ENCODE data around the gene SIX2.

The SIX2 gene

GRCh38 chr2:45011621-45012602 lies 2.7 kb upstream of the SIX2 start:
- Histone ChIP-seq H3K36me3 (ENCODE audit: insufficient read depth, low read length) (no peaks in the 10 kb centered on the region), H3K9ac (ENCODE audit: low read depth, low read length) (no peak overlapping the region), H3K9me3 (ENCODE audit: control insufficient read depth, insufficient read depth, low read length) (no peaks in the 10 kb centered on the region), H3K4me1 (ENCODE audit: insufficient read depth, low read length) (no peaks in the 10 kb centered on the region; the same call in 1 of the 2 replicates)

- Histone ChIP-seq H3K9me3 (ENCODE audit: control insufficient read depth, insufficient read depth, low read length) (no peaks in the 10 kb centered on the region), H3K36me3 (ENCODE audit: insufficient read depth, low read length) (no peaks in the 10 kb centered on the region), H3K4me1 (ENCODE audit: insufficient read depth, low read length) (no peaks in the 10 kb centered on the region; the same call in 1 of the 2 replicates), H3K9ac (ENCODE audit: low read depth, low read length) (no peak overlapping the region)
Observed at GRCh38 chr2:45011121-45011520, 1.9 kb upstream of the SIX2 start.

GRCh38 chr2:45010702-45011012 lies 1.4 kb upstream of the SIX2 start:
- H3K9me3 ChIP-seq (ENCODE audit: control insufficient read depth, insufficient read depth, low read length): no peaks in the 10 kb centered on the region
- H3K4me1 ChIP-seq (ENCODE audit: insufficient read depth, low read length): no peaks in the 10 kb centered on the region; the same call in 1 of the 2 replicates
- H3K36me3 ChIP-seq (ENCODE audit: insufficient read depth, low read length): no peaks in the 10 kb centered on the region
- peak overlapping the region; percentile 62; the same call in 1 of the 2 replicates for H3K9ac ChIP-seq (ENCODE audit: low read depth, low read length)

GRCh38 chr2:45009928-45010701 lies 863 bp upstream of the SIX2 start:
- Histone ChIP-seq H3K9ac (ENCODE audit: low read depth, low read length) (peak overlapping the region; percentile 62; the same call in 1 of the 2 replicates), H3K9me3 (ENCODE audit: control insufficient read depth, insufficient read depth, low read length) (no peaks in the 10 kb centered on the region), H3K36me3 (ENCODE audit: insufficient read depth, low read length) (no peaks in the 10 kb centered on the region), H3K4me1 (ENCODE audit: insufficient read depth, low read length) (no peaks in the 10 kb centered on the region; the same call in 1 of the 2 replicates)

- H3K9ac ChIP-seq (ENCODE audit: low read depth, low read length): peak overlapping the region; percentile 41; the same call in 1 of the 2 replicates
- no peaks in the 10 kb centered on the region; the same call in 1 of the 2 replicates for H3K4me1 ChIP-seq (ENCODE audit: insufficient read depth, low read length)
- no peaks in the 10 kb centered on the region for H3K9me3 ChIP-seq (ENCODE audit: control insufficient read depth, insufficient read depth, low read length)
- H3K36me3 ChIP-seq (ENCODE audit: insufficient read depth, low read length): no peaks in the 10 kb centered on the region
Observed at GRCh38 chr2:45008296-45009129, 739 bp downstream of the SIX2 start.

- Histone ChIP-seq H3K9me3 (ENCODE audit: control insufficient read depth, insufficient read depth, low read length) (no peaks in the 10 kb centered on the region), H3K9ac (ENCODE audit: low read depth, low read length) (no peak overlapping the region; the same call in 1 of the 2 replicates), H3K36me3 (ENCODE audit: insufficient read depth, low read length) (no peaks in the 10 kb centered on the region), H3K4me1 (ENCODE audit: insufficient read depth, low read length) (no peaks in the 10 kb centered on the region; the same call in 1 of the 2 replicates)
Observed at GRCh38 chr2:45007961-45008295, 1.3 kb downstream of the SIX2 start.

- Histone ChIP-seq H3K9me3 (ENCODE audit: control insufficient read depth, insufficient read depth, low read length) (no peaks in the 10 kb centered on the region), H3K9ac (ENCODE audit: low read depth, low read length) (no peak overlapping the region), H3K4me1 (ENCODE audit: insufficient read depth, low read length) (no peaks in the 10 kb centered on the region; the same call in 1 of the 2 replicates), H3K36me3 (ENCODE audit: insufficient read depth, low read length) (no peaks in the 10 kb centered on the region)
Observed at GRCh38 chr2:45006942-45007287, 2.3 kb downstream of the SIX2 start.

- Histone ChIP-seq H3K9me3 (ENCODE audit: control insufficient read depth, insufficient read depth, low read length) (no peaks in the 10 kb centered on the region), H3K36me3 (ENCODE audit: insufficient read depth, low read length) (no peaks in the 10 kb centered on the region), H3K4me1 (ENCODE audit: insufficient read depth, low read length) (no peaks in the 10 kb centered on the region; the same call in 1 of the 2 replicates), H3K9ac (ENCODE audit: low read depth, low read length) (no peak overlapping the region)
Observed at GRCh38 chr2:45006041-45006941, 3.0 kb downstream of the SIX2 start.

GRCh38 chr2:45005261-45006002 lies 3.8 kb downstream of the SIX2 start:
- no peaks in the 10 kb centered on the region for H3K9me3 ChIP-seq (ENCODE audit: control insufficient read depth, insufficient read depth, low read length)
- H3K4me1 ChIP-seq (ENCODE audit: insufficient read depth, low read length): no peaks in the 10 kb centered on the region; the same call in 1 of the 2 replicates
- no peak overlapping the region; the same call in 1 of the 2 replicates for H3K9ac ChIP-seq (ENCODE audit: low read depth, low read length)
- H3K36me3 ChIP-seq (ENCODE audit: insufficient read depth, low read length): no peaks in the 10 kb centered on the region

- no peaks in the 10 kb centered on the region for H3K9me3 ChIP-seq (ENCODE audit: control insufficient read depth, insufficient read depth, low read length)
Observed at GRCh38 chr2:45004562-45005191, 4.6 kb downstream of the SIX2 start.

GRCh38 chr2:45003579-45004551 lies 5.4 kb downstream of the SIX2 start:
- Histone ChIP-seq H3K36me3 (ENCODE audit: insufficient read depth, low read length) (no peaks in the 10 kb centered on the region), H3K9ac (ENCODE audit: low read depth, low read length) (peak overlapping the region; percentile 47; the same call in 1 of the 2 replicates), H3K9me3 (ENCODE audit: control insufficient read depth, insufficient read depth, low read length) (no peaks in the 10 kb centered on the region), H3K4me1 (ENCODE audit: insufficient read depth, low read length) (no peaks in the 10 kb centered on the region; the same call in 1 of the 2 replicates)

More at GRCh38 chr2:45004562-45005191, 4.6 kb downstream of the SIX2 start:
- Histone ChIP-seq H3K9ac (ENCODE audit: low read depth, low read length) (peak overlapping the region; percentile 47; the same call in 1 of the 2 replicates), H3K36me3 (ENCODE audit: insufficient read depth, low read length) (no peaks in the 10 kb centered on the region), H3K4me1 (ENCODE audit: insufficient read depth, low read length) (no peaks in the 10 kb centered on the region; the same call in 1 of the 2 replicates)
